GM12878 (cell line): ENCODE results near the gene AGXT.

Source experiments
- ATF7 ChIP-seq: fragments of 450-650 bp; IDR thresholded peaks from 2 replicates; pipeline ENCODE4 v1.6.1; 2016; ENCODE audit warnings: low read depth, mild to moderate bottlenecking
- CBX5 ChIP-seq: sonication (generic); IDR thresholded peaks from 2 replicates; pipeline ENCODE4 v1.6.1; 2016; ENCODE audit warnings: low read depth, moderate library complexity, mild to moderate bottlenecking, inconsistent platforms
- CHD4 ChIP-seq: fragments of 200-600 bp; sonication (generic); IDR thresholded peaks from 2 replicates; pipeline ENCODE4 v1.6.1; 2016; ENCODE audit warnings: mild to moderate bottlenecking
- CTCF ChIP-seq, 3 experiments: IDR thresholded peaks in 2 of 3; conservative IDR thresholded peaks in 1 of 3; 2 replicates each; pipeline ENCODE4 v1.5.1; 2011; ENCODE audit warnings: low read depth in 3 of 3, low read length in 3 of 3, mild to moderate bottlenecking in 3 of 3, control low read depth in 2 of 3, moderate library complexity in 2 of 3, inconsistent platforms in 1 of 3, mixed read lengths in 1 of 3; ENCODE audit not compliant: control insufficient read depth in 2 of 3, insufficient read depth in 1 of 3; ENCODE audit errors: extremely low read depth in 1 of 3
- FOXK2 ChIP-seq: fragments of 450-650 bp; IDR thresholded peaks from 2 replicates; pipeline ENCODE4 v1.6.1; 2017; ENCODE audit warnings: mild to moderate bottlenecking, moderate library complexity
- KDM1A ChIP-seq: fragments of 200-600 bp; sonication (generic); IDR thresholded peaks from 2 replicates; pipeline ENCODE4 v1.6.1; 2016; ENCODE audit warnings: borderline replicate concordance
- POLR2A ChIP-seq: IDR thresholded peaks from 2 replicates; pipeline ENCODE4 v1.6.1; 2011; ENCODE audit warnings: low read depth, mild to moderate bottlenecking, low read length
- RAD21 ChIP-seq: IDR thresholded peaks from 2 replicates; pipeline ENCODE4 v1.6.1; 2011; ENCODE audit warnings: mild to moderate bottlenecking, low read depth, low read length, moderate library complexity; ENCODE audit not compliant: insufficient read depth
- RAD51 ChIP-seq: fragments of 450-650 bp; IDR thresholded peaks from 2 replicates; pipeline ENCODE4 v1.6.1; 2016; ENCODE audit warnings: moderate library complexity, mild to moderate bottlenecking, inconsistent platforms

- no peak for TF ChIP-seq CTCF (IDR thresholded peaks at IDR 0.05 in 2 of 3, conservative IDR thresholded peaks at IDR 0.05 in 1 of 3; ENCODE audit: control insufficient read depth in 2 of 3, extremely low read depth in 1 of 3, insufficient read depth in 1 of 3, low read depth in 3 of 3, low read length in 3 of 3)
- TF ChIP-seq POLR2A: no peak
- TF ChIP-seq CBX5: no peak
- TF ChIP-seq KDM1A: no peak
- TF ChIP-seq RAD51: no peak
- TF ChIP-seq RAD21: no peak
- no peak for TF ChIP-seq ATF7
- no peak for TF ChIP-seq FOXK2
- TF ChIP-seq CHD4: no peak
These were observed 708 bp downstream of the AGXT start for GRCh38 chr2:240869109-240869955.
